Keratinocyte (primary cell): ENCODE data around the gene BTG4. TPM values are rescaled to one million over a fixed set of nuclear protein-coding genes. Genes with fewer than 3 reads are reported as not detected.

Experiments used
- DNase-seq: peaks from one replicate; pipeline ENCODE4 v3.0.0-alpha.2; 2011; ENCODE audit warnings: low read depth, missing footprints, low spot score
- FAIRE-seq: peaks from 2 replicates; lab custom pipeline; 2011; peaks lifted over from hg19 to GRCh38; lab: Jason Lieb, UNC
- H2AFZ ChIP-seq: 2 replicates; pipeline ENCODE4 v1.6.0; 2012; ENCODE audit warnings: low read length, control low read depth, inconsistent platforms; ENCODE audit not compliant: control insufficient read depth
- H3K27ac ChIP-seq: 2 replicates; pipeline ENCODE4 v1.5.1; 2011; ENCODE audit warnings: low read length; ENCODE audit not compliant: control insufficient read depth, insufficient read depth
- H3K27me3 ChIP-seq: 3 replicates; pipeline ENCODE4 v1.6.0; 2011; ENCODE audit warnings: low read length; ENCODE audit not compliant: control insufficient read depth, insufficient read depth; ENCODE audit errors: extremely low read depth
- H3K36me3 ChIP-seq, 2 experiments: 2 replicates in 1 of 2; 3 replicates in 1 of 2; pipeline ENCODE4 v1.5.1; 2011; ENCODE audit warnings: low read length in 2 of 2, mild to moderate bottlenecking in 1 of 2; ENCODE audit not compliant: control insufficient read depth in 2 of 2, insufficient read depth in 2 of 2; ENCODE audit errors: extremely low read depth in 1 of 2
- H3K4me1 ChIP-seq: 3 replicates; pipeline ENCODE4 v1.5.1; 2011; ENCODE audit warnings: low read length; ENCODE audit not compliant: control insufficient read depth, insufficient read depth; ENCODE audit errors: extremely low read depth
- H3K4me2 ChIP-seq: 3 replicates; pipeline ENCODE4 v1.6.0; 2011; ENCODE audit warnings: low read depth, low read length; ENCODE audit not compliant: control insufficient read depth, insufficient read depth; ENCODE audit errors: extremely low read depth
- H3K4me3 ChIP-seq, 3 experiments: fragments of 200-600 bp in 1 of 3; sonication (generic) in 1 of 3; 2 replicates in 2 of 3; 3 replicates in 1 of 3; pipeline ENCODE4 v1.5.1; 2011 to 2016; ENCODE audit warnings: low read length in 3 of 3, mild to moderate bottlenecking in 3 of 3, control low read depth in 2 of 3, inconsistent platforms in 1 of 3, low read depth in 1 of 3, mixed read lengths in 1 of 3, mixed run types in 1 of 3, moderate library complexity in 1 of 3; ENCODE audit not compliant: control insufficient read depth in 2 of 3, insufficient read depth in 2 of 3; ENCODE audit errors: extremely low read depth in 1 of 3
- H3K79me2 ChIP-seq: 2 replicates; pipeline ENCODE4 v1.6.0; 2012; ENCODE audit warnings: low read length; ENCODE audit not compliant: control insufficient read depth, insufficient read depth
- H3K9ac ChIP-seq: 3 replicates; pipeline ENCODE4 v1.6.0; 2011; ENCODE audit warnings: low read length; ENCODE audit not compliant: control insufficient read depth, insufficient read depth; ENCODE audit errors: extremely low read depth
- H3K9me1 ChIP-seq: 3 replicates; pipeline ENCODE4 v1.6.0; 2011; ENCODE audit warnings: low read length; ENCODE audit not compliant: control insufficient read depth, insufficient read depth; ENCODE audit errors: extremely low read depth
- H3K9me3 ChIP-seq: 2 replicates; pipeline ENCODE4 v1.5.1; 2012; ENCODE audit warnings: low read depth, low read length; ENCODE audit not compliant: control insufficient read depth
- H4K20me1 ChIP-seq: 3 replicates; pipeline ENCODE4 v1.6.0; 2011; ENCODE audit warnings: low read length; ENCODE audit not compliant: control insufficient read depth, insufficient read depth; ENCODE audit errors: extremely low read depth
- CTCF ChIP-seq, 3 experiments: IDR thresholded peaks in 1 of 3; conservative IDR thresholded peaks in 1 of 3; optimal IDR thresholded peaks in 1 of 3; 2 replicates in 2 of 3; 3 replicates in 1 of 3; pipeline versions ENCODE3 to v1.5.1; 2011; ENCODE audit warnings: low read length in 3 of 3, mild to moderate bottlenecking in 3 of 3, moderate library complexity in 2 of 3, control low read depth in 1 of 3, inconsistent platforms in 1 of 3; ENCODE audit not compliant: insufficient read depth in 2 of 3; ENCODE audit errors: extremely low read depth in 1 of 3
- EZH2 ChIP-seq: IDR thresholded peaks from one replicate; pipeline ENCODE4 v1.6.1; 2012; ENCODE audit warnings: inconsistent platforms, mild to moderate bottlenecking, low read length, moderate library complexity
- dilution Hi-C: fragments of 300-500 bp; cut with MboI; formaldehyde crosslinking; loops from one replicate; pipeline ENCODE4 v1.7.0; 2020; ENCODE audit warnings: low sequenced_read_pairs; ENCODE audit not compliant: extremely low pct_ligation_motif_present
- polyA plus RNA-seq, 5 experiments: library from polyadenylated mRNA; depleted of rRNA in 3 of 5; stranded (reverse) in 3 of 5; stranded (forward) in 1 of 5; unstranded in 1 of 5; fragments of >200 nt; gene quantifications; 1 replicate in 1 of 5; 2 replicates in 3 of 5; 3 replicates in 1 of 5; pipeline versions ENCODE4 v1.2.1 to v1.2.3, GENCODE V29; 2011 to 2012; ENCODE audit warnings: missing spikeins in 2 of 5, low read depth in 1 of 5, low replicate concordance in 1 of 5

BTG4 gene
- polyA plus RNA-seq, 1 donor (not counting 4 experiments of a cell fraction or from before 2014, with no cell fraction given), result 0.12 TPM

GRCh38 chr11:111518668-111519067, 6.5 kb upstream of the BTG4 start:
- dilution Hi-C loops, result no loop called here
- peaks cover 15% of the 10 kb centered on the region for H3K4me1 ChIP-seq
- no peak overlapping the region for H3K4me3 ChIP-seq
- no peaks in the 10 kb centered on the region for H4K20me1 ChIP-seq
- H3K9me1 ChIP-seq, result no peaks in the 10 kb centered on the region
- no peak overlapping the region for H3K9ac ChIP-seq
- H3K36me3 ChIP-seq, result no peaks in the 10 kb centered on the region
- TF ChIP-seq CTCF (optimal IDR thresholded peaks at IDR 0.05 in 1 of 3, IDR thresholded peaks at IDR 0.05 in 1 of 3, conservative IDR thresholded peaks at IDR 0.05 in 1 of 3; ENCODE audit: extremely low read depth in 1 of 3, insufficient read depth in 2 of 3, low read length in 3 of 3) (no peak), EZH2 (no peak)
- no peaks in the 10 kb centered on the region for H3K27me3 ChIP-seq
- DNase-seq (no peak), FAIRE-seq (no peak)
- H3K4me2 ChIP-seq, result no peak overlapping the region
- H2AFZ ChIP-seq, result no peak overlapping the region
- H3K27ac ChIP-seq, result no peak overlapping the region
- no peaks in the 10 kb centered on the region for H3K9me3 ChIP-seq
- no peaks in the 10 kb centered on the region for H3K79me2 ChIP-seq

GRCh38 chr11:111515591-111515990, 3.4 kb upstream of the BTG4 start:
- Histone ChIP-seq H3K27ac (no peak overlapping the region), H3K4me3 (no peak overlapping the region), H3K79me2 (no peaks in the 10 kb centered on the region), H3K4me2 (no peak overlapping the region), H2AFZ (no peak overlapping the region), H3K9ac (no peak overlapping the region), H4K20me1 (no peaks in the 10 kb centered on the region), H3K36me3 (no peaks in the 10 kb centered on the region), H3K27me3 (no peaks in the 10 kb centered on the region), H3K9me1 (no peaks in the 10 kb centered on the region), H3K9me3 (no peaks in the 10 kb centered on the region), H3K4me1 (peaks cover 25% of the 10 kb centered on the region)
- dilution Hi-C loops, result no loop called here
- FAIRE-seq, result no peak
- no peak for DNase-seq
- TF ChIP-seq CTCF (optimal IDR thresholded peaks at IDR 0.05 in 1 of 3, IDR thresholded peaks at IDR 0.05 in 1 of 3, conservative IDR thresholded peaks at IDR 0.05 in 1 of 3; ENCODE audit: extremely low read depth in 1 of 3, insufficient read depth in 2 of 3, low read length in 3 of 3) (no peak), EZH2 (no peak)
